Colonic mucosa (tissue), 4 donors: ENCODE measurements around the gene OARD1. TPM values are rescaled to one million over a fixed set of nuclear protein-coding genes. Genes with fewer than 3 reads are reported as not detected.

Source experiments
- DNase-seq: peaks from one replicate; pipeline ENCODE4 v3.0.0-alpha.2; 2020
- H3K27ac ChIP-seq: fragments of 200-600 bp; one replicate; pipeline ENCODE4 v1.8.0; 2021
- H3K27me3 ChIP-seq: fragments of 200-600 bp; one replicate; pipeline ENCODE4 v1.8.0; 2021
- H3K36me3 ChIP-seq: fragments of 200-600 bp; one replicate; pipeline ENCODE4 v1.8.0; 2021
- H3K4me1 ChIP-seq: fragments of 200-600 bp; one replicate; pipeline ENCODE4 v1.8.0; 2021; ENCODE audit warnings: mild to moderate bottlenecking
- H3K4me3 ChIP-seq: fragments of 200-600 bp; one replicate; pipeline ENCODE4 v1.8.0; 2021
- H3K9ac ChIP-seq, 2 donors: one replicate each; pipeline ENCODE4 v1.7.0; 2013; ENCODE audit warnings: control low read depth in 2 of 2, low read depth in 2 of 2, low read length in 2 of 2
- H3K9me3 ChIP-seq: fragments of 200-600 bp; one replicate; pipeline ENCODE4 v1.8.0; 2021
- intact Hi-C: fragments of 100-400 bp; cut with DNase I; formaldehyde crosslinking; loops from one replicate; pipeline ENCODE4 v1.14.1; 2022
- total RNA-seq, 2 donors: library from RNA; stranded (reverse); fragmentation: NEBNext Ultra II Directional in 1 of 2; extraction: Animal tissue kit (Norgen Biotek cat#: 25700) in 1 of 2; gene quantifications; one replicate each; pipeline ENCODE4 v1.2.1, GENCODE V29; 2021
- TF ChIP-seq, protein P1 (sequence below): fragments of 200-600 bp; IDR thresholded peaks from one replicate; pipeline ENCODE4 v1.8.0; 2022; ENCODE audit warnings: antibody characterized with exemption, mild to moderate bottlenecking
- donor health status: healthy.
- donor health status: DM: no; HTN: no; CAD: no.
- donor health status: DM: no; HTN: no; CAD: no.

Gene OARD1
- total RNA-seq, 2 donors from 2014 or later: 25.0 to 34.2 TPM

DNA sequence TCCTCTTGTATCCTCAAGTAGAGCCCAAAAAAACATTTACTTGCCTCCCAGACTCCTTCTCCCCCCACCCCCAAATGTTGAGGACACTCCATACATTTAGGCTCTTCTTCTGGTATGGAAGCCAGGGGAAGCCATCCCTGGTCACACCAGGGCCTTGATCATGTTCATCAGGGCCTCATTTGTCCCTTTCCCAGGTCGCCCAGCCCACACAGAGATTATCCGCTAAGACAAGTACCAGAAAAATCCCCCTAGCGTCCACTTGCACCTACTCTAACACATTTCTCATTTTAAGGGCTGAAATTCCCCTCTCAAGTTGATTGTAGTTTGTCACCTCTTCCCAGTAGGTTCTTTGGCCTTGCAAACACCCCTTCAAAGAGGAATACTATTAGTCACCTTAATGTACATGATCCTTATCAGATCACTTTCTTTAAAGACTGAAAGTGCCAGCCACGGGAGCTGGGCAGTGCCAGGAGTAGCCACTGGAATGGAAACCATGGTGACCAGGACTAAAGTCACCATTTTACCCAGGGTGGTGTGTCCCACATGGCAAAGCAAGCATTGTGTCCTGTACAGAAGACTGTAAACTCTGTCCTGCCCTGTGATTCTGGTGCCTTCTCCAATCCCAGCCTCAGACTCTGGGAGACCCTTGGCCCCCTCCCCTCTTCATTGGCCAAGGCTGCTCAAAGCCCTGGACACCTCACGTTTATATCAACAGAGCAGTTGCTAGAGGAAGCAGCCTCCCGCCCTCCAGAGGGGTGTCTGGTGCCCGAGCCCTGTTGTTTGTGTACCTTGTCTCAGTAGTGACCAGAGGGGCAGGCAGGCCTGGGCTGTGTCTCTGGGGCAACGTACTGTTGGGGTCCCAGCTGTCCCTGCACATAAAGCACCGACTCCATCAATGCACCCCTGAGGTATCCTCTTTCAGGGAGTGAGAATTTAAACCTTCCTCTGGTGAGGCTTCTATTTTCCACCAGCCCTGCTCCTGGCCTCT is 24.1 kb downstream of the OARD1 start:
- Histone ChIP-seq H3K4me1 (no peaks in the 10 kb centered on the region), H3K27ac (no peak overlapping the region), H3K9me3 (no peaks in the 10 kb centered on the region), H3K36me3 (no peaks in the 10 kb centered on the region), H3K9ac (no peak overlapping the region), H3K27me3 (no peaks in the 10 kb centered on the region), H3K4me3 (no peak overlapping the region)
- no peak for DNase-seq
- TF ChIP-seq, protein P1, sequence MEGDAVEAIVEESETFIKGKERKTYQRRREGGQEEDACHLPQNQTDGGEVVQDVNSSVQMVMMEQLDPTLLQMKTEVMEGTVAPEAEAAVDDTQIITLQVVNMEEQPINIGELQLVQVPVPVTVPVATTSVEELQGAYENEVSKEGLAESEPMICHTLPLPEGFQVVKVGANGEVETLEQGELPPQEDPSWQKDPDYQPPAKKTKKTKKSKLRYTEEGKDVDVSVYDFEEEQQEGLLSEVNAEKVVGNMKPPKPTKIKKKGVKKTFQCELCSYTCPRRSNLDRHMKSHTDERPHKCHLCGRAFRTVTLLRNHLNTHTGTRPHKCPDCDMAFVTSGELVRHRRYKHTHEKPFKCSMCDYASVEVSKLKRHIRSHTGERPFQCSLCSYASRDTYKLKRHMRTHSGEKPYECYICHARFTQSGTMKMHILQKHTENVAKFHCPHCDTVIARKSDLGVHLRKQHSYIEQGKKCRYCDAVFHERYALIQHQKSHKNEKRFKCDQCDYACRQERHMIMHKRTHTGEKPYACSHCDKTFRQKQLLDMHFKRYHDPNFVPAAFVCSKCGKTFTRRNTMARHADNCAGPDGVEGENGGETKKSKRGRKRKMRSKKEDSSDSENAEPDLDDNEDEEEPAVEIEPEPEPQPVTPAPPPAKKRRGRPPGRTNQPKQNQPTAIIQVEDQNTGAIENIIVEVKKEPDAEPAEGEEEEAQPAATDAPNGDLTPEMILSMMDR: no peak
- intact Hi-C loops: no loop called here

DNA sequence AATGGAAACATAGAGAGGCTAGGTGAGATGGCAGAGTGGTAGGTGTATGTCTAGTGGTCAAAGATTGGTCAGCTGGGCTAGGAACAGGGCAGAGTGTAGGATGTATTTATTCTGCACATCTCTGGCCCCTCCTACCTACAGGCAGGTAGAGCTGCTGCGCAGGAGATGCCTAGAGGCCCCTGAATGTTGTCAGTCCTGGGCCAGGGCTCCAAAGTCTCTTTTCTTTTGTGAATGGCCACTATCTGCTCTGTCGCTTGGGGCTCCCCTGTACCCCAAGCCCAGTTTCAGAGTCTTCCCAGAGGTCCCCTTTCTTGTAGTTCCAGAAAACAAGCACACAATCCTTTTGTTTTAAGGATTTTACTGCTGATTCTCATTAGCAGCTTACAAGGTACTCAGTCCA is 24.9 kb downstream of the OARD1 start:
- Histone ChIP-seq H3K27me3 (no peaks in the 10 kb centered on the region), H3K4me3 (no peak overlapping the region), H3K9ac (no peak overlapping the region), H3K27ac (no peak overlapping the region), H3K9me3 (no peaks in the 10 kb centered on the region), H3K36me3 (no peaks in the 10 kb centered on the region), H3K4me1 (no peaks in the 10 kb centered on the region)
- intact Hi-C loops: no loop called here
- TF ChIP-seq, protein P1: no peak
- no peak for DNase-seq

DNA sequence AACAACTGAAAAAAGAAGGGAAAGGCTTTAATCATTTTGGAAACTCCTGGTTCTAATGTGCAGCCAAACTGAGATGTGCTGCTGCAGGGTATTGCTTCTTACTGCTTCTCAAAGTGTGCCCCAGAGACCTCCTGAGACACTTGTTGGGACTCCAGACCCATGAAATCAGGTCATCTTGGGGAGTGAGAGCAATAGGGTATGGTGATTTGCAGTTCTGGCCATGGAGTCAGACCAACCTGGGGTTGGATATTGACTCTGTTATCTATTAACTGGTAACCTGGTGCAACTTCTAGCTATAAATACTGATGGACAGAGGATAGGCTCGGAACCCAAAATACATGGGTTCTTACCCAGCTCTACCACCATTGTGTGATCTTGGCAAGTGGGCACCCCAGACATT is 26.1 kb downstream of the OARD1 start:
- H3K4me1 ChIP-seq: no peaks in the 10 kb centered on the region
- DNase-seq: no peak
- no peaks in the 10 kb centered on the region for H3K27me3 ChIP-seq
- H3K4me3 ChIP-seq: no peak overlapping the region
- no peak overlapping the region for H3K9ac ChIP-seq
- no peak overlapping the region for H3K27ac ChIP-seq
- H3K9me3 ChIP-seq: no peaks in the 10 kb centered on the region
- TF ChIP-seq, protein P1: no peak
- H3K36me3 ChIP-seq: no peaks in the 10 kb centered on the region
- intact Hi-C loops: no loop called here

DNA sequence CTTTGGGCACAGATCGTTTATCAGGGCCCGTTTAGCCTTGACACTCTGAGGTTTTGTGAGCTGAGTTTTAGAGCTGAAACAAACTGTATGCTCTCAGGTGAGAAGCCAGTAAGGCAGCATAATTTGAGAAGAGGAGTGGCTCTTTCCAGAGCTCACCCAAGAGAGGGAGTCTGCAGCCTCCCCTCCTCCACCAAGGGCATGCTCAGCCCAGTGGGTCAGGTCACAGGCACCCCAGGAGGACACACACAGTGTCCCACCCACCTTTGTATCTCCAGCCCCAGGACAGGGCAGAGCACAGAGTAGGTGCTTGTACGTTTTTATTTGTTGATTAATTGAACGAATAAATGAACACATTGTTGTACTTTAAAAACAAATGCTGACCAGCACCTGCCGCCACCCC is 26.5 kb downstream of the OARD1 start:
- H3K27me3 ChIP-seq: no peaks in the 10 kb centered on the region
- TF ChIP-seq, protein P1: no peak
- no peak for DNase-seq
- no peaks in the 10 kb centered on the region for H3K9me3 ChIP-seq
- intact Hi-C loops: no loop called here
- no peak overlapping the region for H3K4me3 ChIP-seq
- H3K4me1 ChIP-seq: no peaks in the 10 kb centered on the region
- H3K27ac ChIP-seq: no peak overlapping the region
- H3K9ac ChIP-seq: no peak overlapping the region
- no peaks in the 10 kb centered on the region for H3K36me3 ChIP-seq

DNA sequence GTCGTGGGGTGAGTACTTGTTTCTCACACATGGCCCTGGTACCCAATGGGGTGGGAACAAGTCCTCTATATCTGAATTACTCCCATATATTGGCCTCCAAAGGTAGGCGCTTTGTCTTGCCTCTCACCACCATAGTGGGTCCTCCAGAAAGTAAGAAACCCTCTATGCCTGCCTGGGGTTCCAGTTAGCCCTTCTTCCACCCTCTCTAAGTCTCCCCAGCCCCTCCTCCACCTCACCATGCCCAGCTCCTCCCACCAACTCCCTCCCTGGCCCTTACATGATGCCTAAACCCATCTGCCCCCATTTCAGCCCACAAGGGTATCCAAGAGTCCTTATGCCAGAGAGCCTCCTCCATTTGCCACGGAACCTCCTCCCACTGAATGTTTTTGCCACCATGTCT is 29.0 kb downstream of the OARD1 start:
- peaks cover 4% of the 10 kb centered on the region for H3K4me1 ChIP-seq
- TF ChIP-seq, protein P1: no peak

More for the DNA sequence above, 29.0 kb downstream of the OARD1 start:
- Histone ChIP-seq H3K9ac (no peak overlapping the region), H3K36me3 (no peaks in the 10 kb centered on the region), H3K27me3 (no peaks in the 10 kb centered on the region), H3K27ac (no peak overlapping the region), H3K4me3 (no peak overlapping the region), H3K9me3 (no peaks in the 10 kb centered on the region)
- DNase-seq: no peak
- intact Hi-C loops: no loop called here
